Gastroesophageal sphincter (tissue), 4 donors: Measurements from ENCODE around the gene MALT1. TPM values are rescaled to one million over a fixed set of nuclear protein-coding genes. Genes with fewer than 3 reads are reported as not detected.

Experiments
- ATAC-seq: fragments of 150-250 bp; one replicate; pipeline ENCODE4 v1.9.1; 2016; ENCODE audit warnings: mild to moderate bottlenecking, moderate library complexity
- H3K27ac ChIP-seq, 4 donors: fragments of 200-600 bp; sonication (generic) in 3 of 4; 1 replicate in 3 of 4; 2 replicates in 1 of 4; pipeline ENCODE4 v1.5.1; 2016 to 2019
- H3K27me3 ChIP-seq: fragments of 200-600 bp; sonication (generic); one replicate; pipeline ENCODE4 v1.5.1; 2019
- H3K36me3 ChIP-seq, 2 donors: fragments of 200-600 bp; sonication (generic); one replicate each; pipeline ENCODE4 v1.5.1; 2019; ENCODE audit warnings: control low read depth in 1 of 2
- H3K4me1 ChIP-seq, 3 donors: fragments of 200-600 bp; sonication (generic); 1 replicate in 2 of 3; 2 replicates in 1 of 3; pipeline ENCODE4 v1.5.1; 2016 to 2019; ENCODE audit warnings: control low read depth in 2 of 3
- H3K4me3 ChIP-seq, 2 donors: fragments of 200-600 bp; sonication (generic); one replicate each; pipeline ENCODE4 v1.5.1; 2019; ENCODE audit warnings: mild to moderate bottlenecking in 1 of 2, moderate library complexity in 1 of 2
- H3K9me3 ChIP-seq, 3 donors: fragments of 200-600 bp; sonication (generic); one replicate each; pipeline ENCODE4 v1.5.1; 2017 to 2019; ENCODE audit warnings: control low read depth in 2 of 3
- CTCF ChIP-seq, 4 experiments: fragments of 200-600 bp in 2 of 4; fragments of 450-650 bp in 2 of 4; sonication (generic) in 1 of 4; IDR thresholded peaks; one replicate each; pipeline ENCODE4 v1.5.1; 2017 to 2019; ENCODE audit warnings: antibody characterized with exemption in 4 of 4, mild to moderate bottlenecking in 2 of 4, moderate library complexity in 2 of 4
- EP300 ChIP-seq: sonication (generic); formaldehyde crosslinking; IDR thresholded peaks from one replicate; pipeline ENCODE4 v1.6.1; 2017; ENCODE audit warnings: antibody characterized with exemption, mild to moderate bottlenecking
- POLR2A ChIP-seq, 2 donors: fragments of 450-650 bp; IDR thresholded peaks; one replicate each; pipeline ENCODE4 v1.6.1; 2017; ENCODE audit warnings: antibody characterized with exemption in 2 of 2, mild to moderate bottlenecking in 2 of 2, moderate library complexity in 1 of 2
- POLR2AphosphoS5 ChIP-seq: sonication (generic); formaldehyde crosslinking; IDR thresholded peaks from one replicate; pipeline ENCODE4 v1.6.1; 2017; ENCODE audit warnings: antibody characterized with exemption
- WGBS, 2 donors: methylation state at CpG; one replicate each; pipeline ENCODE4 v1.1.5; 2018; ENCODE audit warnings: low coverage in 1 of 2; 5-methylcytosine and 5-hydroxymethylcytosine counted together
- total RNA-seq, 4 donors: library from RNA; depleted of rRNA; stranded (reverse); fragments of >200 nt; gene quantifications; one replicate each; pipeline ENCODE4 v1.1.0, GENCODE V29; 2016

MALT1 gene
- total RNA-seq, 4 donors from 2014 or later: 19.4 to 26.6 (median 24.1) TPM

- Histone ChIP-seq H3K4me1 (peaks cover 0 to 22% (median 10%) of the 10 kb centered on the region in 3 donors), H3K27me3 (peaks cover 13% of the 10 kb centered on the region), H3K9me3 (no peaks in the 10 kb centered on the region), H3K4me3 (no peak overlapping the region), H3K27ac (no peak overlapping the region), H3K36me3 (no peaks in the 10 kb centered on the region)
- TF ChIP-seq CTCF (IDR thresholded peaks at IDR 0.05) (no peak), POLR2A (IDR thresholded peaks at IDR 0.05) (no peak), POLR2AphosphoS5 (no peak), EP300 (no peak)
- no peak for ATAC-seq
- WGBS, 2 donors: 83 to 90% methylated on average over 2 of the region's 2 CpGs
Observed at GRCh38 chr18:58668211-58668610, 3.1 kb upstream of the MALT1 start.

- peaks cover 13% of the 10 kb centered on the region for H3K27me3 ChIP-seq
- H3K36me3 ChIP-seq: no peaks in the 10 kb centered on the region
- WGBS, 2 donors: 74 to 79% methylated on average over 3 of the region's 3 CpGs
- TF ChIP-seq CTCF (IDR thresholded peaks at IDR 0.05): no peak
- TF ChIP-seq POLR2AphosphoS5: no peak
- no peak for TF ChIP-seq POLR2A (IDR thresholded peaks at IDR 0.05)
- TF ChIP-seq EP300: no peak
- H3K27ac ChIP-seq: no peak overlapping the region
- ATAC-seq: no peak
- H3K4me1 ChIP-seq: peaks cover 0 to 26% (median 10%) of the 10 kb centered on the region in 3 donors
- no peak overlapping the region for H3K4me3 ChIP-seq
- H3K9me3 ChIP-seq: no peaks in the 10 kb centered on the region
Observed at GRCh38 chr18:58668897-58669296, 2.4 kb upstream of the MALT1 start.

GRCh38 chr18:58669731-58670378, 1.4 kb upstream of the MALT1 start:
- ATAC-seq: no peak
- WGBS, 2 donors: 71 to 77% methylated on average over 11 of the region's 11 CpGs
- H3K4me1 ChIP-seq: peaks cover 0 to 26% (median 10%) of the 10 kb centered on the region in 3 donors
- peaks cover 13% of the 10 kb centered on the region for H3K27me3 ChIP-seq
- TF ChIP-seq CTCF (IDR thresholded peaks at IDR 0.05): no peak
- TF ChIP-seq EP300: no peak
- TF ChIP-seq POLR2AphosphoS5: no peak
- no peak for TF ChIP-seq POLR2A (IDR thresholded peaks at IDR 0.05)
- H3K9me3 ChIP-seq: no peaks in the 10 kb centered on the region
- H3K27ac ChIP-seq: peak overlapping the region in 1 of 4 donors; percentile 94
- H3K36me3 ChIP-seq: no peaks in the 10 kb centered on the region
- H3K4me3 ChIP-seq: no peak overlapping the region

- WGBS, 2 donors: 30 to 35% methylated on average over 2 to 13 of the region's 27 CpGs
- Histone ChIP-seq H3K27ac (peak overlapping the region in 3 of 4 donors; percentile 94 to 98 (median 98)), H3K27me3 (peaks cover 13% of the 10 kb centered on the region), H3K4me1 (peaks cover 0 to 26% (median 10%) of the 10 kb centered on the region in 3 donors), H3K36me3 (no peaks in the 10 kb centered on the region), H3K9me3 (no peaks in the 10 kb centered on the region), H3K4me3 (peak overlapping the region; percentile 63 to 98)
- ATAC-seq: no peak
- TF ChIP-seq POLR2AphosphoS5 (no peak), EP300 (no peak), CTCF (IDR thresholded peaks at IDR 0.05) (no peak), POLR2A (IDR thresholded peaks at IDR 0.05) (no peak)
Observed at GRCh38 chr18:58670404-58671110, 708 bp upstream of the MALT1 start.
